A172 (cell line): Measurements from ENCODE around the gene GRIP2. TPM values are rescaled to one million over a fixed set of nuclear protein-coding genes. Genes with fewer than 3 reads are reported as not detected.
A peak's percentile ranks its signal among the peaks of the same experiment; 100 is the strongest.

Experiments used
- DNase-seq: peaks from one replicate; pipeline ENCODE4 v3.0.0-alpha.2; 2015; ENCODE audit warnings: low spot score
- total RNA-seq: library from RNA; depleted of rRNA; stranded (reverse); fragments of >200 nt; shearing (Covaris generic); gene quantifications from 2 replicates; pipeline ENCODE4 v1.2.3, GENCODE V29; 2014

GRIP2 gene
- total RNA-seq, 1 experiment from 2014 or later: not detected

DNA sequence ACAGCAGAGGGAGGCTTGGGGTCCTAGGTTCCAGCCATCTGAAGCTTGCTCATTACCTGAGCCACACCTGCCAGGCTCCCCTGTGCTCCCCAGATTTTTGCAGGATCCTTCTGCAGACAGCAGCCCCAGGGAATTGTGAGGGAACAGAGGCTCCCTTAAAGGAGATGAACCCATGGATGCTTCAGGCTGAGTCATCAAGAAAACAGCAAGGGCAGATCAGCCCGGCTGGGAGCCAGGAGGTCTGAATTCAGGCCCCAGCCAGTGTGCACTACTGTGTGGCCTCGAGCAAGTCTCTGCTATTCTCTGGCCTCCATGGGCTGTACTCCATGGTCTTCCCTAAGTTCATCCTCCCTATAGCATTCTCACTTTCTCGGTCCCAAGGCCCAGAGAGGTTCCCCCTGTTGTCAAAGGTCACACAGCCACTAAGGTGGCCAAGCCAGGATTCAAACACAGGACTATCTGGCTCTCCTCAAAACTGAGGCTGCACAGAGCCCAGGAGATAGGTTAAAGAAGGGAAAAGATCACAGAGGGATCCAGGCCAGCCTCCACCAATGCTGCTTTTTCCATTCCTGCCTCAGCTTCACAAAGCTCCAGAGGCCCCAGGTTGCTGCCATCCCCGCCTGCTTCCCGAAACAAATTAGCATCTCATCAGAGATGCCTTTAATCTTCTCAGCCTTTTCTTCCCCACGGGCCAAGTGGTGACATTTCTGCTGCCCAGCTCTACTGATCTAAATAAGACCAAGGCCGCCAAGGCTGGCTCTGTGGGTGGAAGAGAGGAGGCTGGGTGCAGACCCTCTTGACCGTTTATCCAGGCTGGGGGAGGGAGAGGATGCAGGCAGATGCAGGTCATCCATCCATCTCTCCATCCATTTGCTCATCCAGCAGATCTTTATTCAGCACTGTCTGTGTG, 21.2 kb upstream of the GRIP2 start:
- peak; percentile 40 for DNase-seq

DNA sequence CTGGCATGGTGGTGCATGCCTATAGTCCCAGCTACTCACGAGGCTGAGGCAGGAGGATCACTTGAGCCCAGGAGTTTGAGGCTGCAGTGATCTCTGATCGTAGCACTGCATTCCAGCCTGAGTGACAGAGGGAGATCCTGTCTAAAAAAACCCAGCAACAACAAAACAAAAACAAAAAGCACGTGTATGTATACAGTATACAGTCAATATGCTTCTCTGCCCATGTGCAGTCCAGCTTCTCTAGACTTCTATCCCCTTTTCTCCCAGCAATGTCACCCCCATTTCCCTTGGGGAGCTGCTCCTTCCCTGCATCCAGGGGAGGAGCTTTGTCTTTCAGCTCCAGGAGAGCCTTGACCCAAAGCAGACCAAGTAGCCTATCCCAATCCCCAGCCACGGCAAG, 20.0 kb upstream of the GRIP2 start:
- DNase-seq: no peak

DNA sequence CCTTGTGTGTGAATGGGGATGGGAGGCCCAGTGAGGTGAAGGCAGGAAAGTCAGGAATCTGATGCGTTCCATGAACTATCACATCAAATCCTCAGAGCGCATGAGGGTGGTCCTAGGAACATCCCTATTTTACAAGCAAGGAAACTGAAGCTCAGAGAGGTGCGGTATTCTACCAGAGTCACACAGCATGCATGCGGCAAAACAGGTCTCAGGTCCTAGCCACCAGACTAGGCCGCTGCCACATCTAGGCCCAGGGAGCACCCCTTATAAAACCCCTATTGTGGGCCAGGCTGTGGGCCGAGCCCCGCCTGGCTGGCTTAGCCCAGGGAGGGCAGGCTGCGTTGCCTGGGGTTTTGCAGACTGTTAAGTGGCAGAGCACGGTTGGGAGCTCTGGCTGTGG, 17.9 kb upstream of the GRIP2 start:
- DNase-seq: no peak

DNA sequence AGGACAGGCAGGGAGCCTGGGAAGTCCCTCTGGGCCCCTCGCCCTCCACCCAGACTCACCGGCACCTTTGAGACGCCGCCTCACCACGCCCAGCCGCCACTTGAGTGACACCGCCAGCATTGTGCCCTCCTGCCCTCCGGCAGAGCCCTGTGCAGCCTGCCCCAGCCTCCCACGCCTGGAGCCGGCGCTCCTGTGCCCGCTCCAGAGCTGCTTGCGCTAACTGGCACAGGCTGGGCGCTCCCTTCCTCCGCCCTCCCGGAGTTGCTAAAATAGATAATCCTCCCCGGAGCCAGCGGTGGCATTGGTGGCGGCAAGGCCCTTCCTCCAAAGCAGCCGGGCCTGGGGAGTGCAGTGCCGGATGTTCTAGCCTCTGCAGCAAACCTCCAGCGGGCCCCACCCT, 15.7 kb upstream of the GRIP2 start:
- DNase-seq: no peak

DNA sequence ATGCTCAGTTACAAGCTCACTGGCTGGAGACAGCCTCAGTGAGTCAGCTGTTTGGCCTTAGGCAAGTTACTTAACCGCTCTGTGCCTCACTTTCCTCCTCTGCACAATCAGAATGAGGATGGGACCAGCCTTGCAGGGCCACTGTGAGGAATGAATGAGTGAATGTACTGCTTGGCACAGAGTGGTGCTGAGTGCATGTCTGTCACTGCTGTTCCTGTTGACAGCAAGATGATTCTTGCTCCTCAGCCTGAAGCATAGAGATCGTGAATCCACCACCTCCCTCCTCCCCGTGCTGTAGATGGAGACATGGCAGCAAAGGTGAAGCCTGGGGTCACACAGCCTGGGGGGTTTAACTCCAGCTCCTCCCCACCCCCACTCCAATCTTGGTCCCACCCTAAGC, 14.6 kb upstream of the GRIP2 start:
- no peak for DNase-seq

DNA sequence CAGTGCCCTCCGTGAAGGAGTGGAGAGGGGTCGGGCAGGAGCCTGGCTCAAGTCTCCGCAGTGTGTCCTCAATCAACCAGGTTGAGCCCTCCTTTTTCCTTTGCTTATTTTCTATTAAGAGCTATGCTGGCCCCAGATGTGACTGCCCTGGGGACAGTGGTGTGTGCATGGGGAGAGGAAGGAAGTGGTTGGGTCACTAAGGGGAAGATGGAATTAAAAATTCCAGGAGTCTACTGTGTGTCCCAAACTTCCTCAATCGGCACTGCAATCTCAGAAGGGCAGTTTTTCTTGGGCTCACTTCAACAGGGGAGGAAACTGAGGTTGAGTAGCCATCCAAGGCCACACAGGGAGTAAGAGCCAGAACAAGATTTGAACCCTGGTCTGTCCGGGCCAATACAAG, 13.7 kb upstream of the GRIP2 start:
- no peak for DNase-seq

DNA sequence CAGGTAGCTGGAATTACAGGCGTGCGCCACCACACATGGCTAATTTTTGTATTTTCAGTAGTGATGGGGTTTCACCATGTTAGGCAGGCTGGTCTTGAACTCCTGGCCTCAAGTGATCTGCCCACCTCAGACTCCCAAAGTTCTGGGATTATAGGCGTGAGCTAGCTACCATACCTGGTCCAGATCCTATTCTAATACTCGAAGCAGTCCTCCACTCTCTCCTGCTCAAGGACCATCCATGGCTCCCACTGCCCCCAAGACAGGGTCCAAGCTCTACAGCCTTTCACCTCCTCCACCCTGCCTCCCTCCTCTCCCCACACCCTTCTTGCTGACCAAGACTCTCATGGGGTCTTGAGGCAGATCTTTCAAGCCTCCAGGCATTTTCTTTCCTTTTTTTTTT, 12.6 kb upstream of the GRIP2 start:
- no peak for DNase-seq

DNA sequence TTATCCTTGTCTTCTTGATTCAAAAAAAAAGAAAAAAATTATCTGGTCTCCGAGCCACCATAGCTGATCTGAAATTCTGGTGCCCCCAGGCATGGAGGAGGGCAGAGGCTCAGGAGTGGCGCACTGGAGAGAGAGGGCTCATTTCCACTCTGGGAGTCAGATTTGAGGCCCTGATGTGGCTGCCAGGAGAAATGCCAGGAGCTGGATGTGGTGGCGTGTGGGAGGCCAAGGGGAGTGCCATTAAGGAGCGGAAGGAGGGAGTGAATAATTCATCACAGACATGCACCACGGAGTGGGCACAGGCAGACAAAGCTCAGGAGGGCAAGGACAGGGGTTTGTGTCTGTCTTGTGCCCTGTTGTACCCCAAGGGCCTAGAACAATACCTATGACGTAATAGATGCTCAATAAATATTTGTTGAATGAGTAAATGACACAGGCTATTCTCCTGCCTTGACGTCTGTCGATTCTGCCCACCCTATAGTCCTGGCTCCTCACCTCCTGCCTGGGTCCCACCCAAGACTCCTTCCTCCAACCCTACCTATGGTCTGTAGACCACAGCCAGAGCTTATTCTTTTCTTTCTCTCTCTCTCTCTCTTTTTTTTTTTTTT, 12.0 kb upstream of the GRIP2 start:
- no peak for DNase-seq

DNA sequence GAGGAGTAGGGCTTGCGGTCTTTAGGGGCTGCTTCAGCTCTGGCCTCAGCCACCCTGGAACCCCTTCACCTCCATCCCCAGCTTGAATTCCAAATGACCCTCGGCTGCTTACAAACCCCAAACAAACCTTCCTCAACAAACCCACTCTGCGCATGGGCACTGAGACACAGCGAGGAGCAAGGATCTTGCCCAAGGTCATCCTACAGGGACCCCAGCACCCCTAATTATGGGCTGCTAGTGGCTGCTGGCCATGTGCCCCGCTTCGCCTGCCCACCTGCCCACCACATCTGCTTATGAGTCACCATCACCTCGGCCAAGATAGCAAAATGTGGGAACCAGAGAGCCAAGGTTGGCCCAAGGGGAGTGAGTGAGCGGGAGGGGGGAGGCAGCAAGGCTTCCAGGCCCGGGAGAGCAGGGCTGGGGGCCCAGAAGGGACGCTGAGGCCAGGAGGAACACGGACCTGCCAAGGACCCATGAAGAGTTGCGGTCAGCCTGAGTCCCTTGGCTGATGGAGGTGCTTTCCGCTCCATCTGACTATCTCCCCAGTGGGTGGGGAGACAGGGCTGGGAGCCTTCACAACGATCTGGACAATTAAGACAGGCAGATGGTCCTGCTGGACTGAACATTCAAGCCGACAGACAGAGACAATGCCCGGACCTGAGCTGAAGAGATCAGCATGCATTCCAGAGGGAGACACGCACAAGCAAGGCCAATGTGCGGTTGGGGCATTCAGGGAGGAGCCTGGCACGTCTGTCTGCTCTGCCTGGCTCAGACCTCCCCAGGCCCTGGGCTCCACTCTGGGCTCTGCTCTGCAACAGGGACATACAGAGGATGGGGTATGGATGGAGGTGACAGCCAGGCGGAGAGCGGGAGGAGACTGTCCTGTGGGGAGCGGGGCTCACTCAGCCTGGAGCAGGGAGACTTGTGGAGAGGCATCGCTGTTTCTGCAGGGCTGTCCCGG, 10.8 kb upstream of the GRIP2 start:
- no peak for DNase-seq

DNA sequence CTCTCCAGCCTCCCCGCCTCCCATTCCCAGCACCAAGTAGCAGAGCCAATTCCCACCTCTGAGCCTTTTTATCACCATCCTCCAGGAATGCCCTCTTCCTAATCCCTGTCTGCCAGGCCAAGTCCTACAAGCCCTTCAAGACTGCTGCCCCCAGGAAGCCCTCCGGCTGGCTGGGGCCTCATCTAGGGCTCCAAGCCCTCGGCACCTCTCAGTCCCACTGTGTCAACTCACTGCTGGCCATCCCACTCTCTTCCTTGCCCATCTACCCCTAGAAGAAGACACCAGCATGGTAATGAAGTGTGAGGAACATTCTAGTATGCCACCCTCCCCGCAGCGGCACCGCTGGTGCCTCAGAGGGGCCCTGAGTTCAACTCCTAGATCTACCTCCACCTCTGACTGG, 10.0 kb upstream of the GRIP2 start:
- no peak for DNase-seq

DNA sequence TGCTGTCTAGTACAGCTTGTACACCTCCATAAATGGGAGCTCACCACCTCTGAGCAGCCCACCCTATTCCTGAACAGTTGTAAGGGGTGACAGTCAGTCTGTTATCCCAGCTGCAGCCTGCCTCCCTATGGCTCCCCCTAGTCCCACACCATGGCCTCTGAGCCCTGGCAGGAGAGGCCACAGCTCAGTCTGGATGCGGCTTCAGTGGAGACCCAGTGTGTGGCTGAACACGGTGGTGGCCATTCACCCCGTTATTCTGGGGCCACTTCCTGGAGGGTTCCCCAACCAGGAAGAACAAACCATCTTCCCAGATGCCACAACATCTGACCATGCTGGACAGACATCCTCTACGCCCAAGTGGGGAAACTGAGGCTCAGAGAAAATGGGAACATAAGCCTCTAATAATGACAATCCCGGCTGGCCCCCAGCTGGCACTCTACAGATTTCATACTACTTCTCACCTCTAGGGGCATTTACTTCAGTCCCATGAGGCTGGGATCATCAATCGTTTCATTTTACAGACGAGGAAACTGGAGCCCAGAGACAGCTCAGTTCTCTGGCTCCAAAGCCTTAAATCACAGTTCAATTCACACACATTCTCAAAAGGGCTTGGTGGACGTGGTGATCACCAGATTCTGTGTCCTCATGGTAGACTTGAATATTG, 9.2 kb upstream of the GRIP2 start:
- no peak for DNase-seq

DNA sequence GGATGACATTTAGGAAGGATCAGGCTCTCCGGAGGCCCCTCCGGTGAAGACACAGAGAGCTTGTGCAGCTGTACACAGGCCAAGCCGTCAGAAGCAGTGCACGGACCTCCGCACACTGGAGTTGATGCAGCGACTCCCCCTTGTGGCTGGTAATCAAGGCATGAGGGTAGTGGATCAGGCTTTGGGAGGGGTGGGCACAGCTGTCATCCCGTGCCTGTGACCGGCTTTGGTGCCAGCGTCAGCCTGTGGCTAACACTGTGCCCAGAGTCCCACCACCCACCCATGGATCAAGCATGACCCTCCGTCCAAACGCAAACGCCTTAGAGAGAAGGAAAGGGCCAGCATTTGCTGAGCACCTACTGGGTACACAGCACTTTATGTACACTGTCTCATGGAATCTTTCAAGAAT, 8.2 kb upstream of the GRIP2 start:
- peak; percentile 59 for DNase-seq

DNA sequence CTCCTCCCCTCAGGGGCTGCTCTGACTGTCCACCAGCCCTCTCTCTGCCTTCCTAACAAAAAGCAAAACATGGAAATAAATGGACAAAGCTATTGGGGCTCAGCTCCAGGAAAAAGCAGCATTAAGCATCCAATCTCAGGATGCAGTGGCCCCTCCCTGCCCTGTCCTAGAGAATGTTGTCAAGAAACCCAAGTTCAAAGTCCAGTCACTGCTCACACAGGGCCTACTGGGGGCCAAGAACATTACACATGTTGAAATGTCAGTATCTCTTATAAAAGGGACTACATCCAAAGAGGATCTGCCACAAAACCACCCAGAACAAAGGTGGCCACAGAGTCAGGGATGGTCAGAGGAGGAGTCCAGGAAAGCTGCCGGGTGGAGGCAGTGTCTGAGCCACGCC, 7.6 kb upstream of the GRIP2 start:
- DNase-seq: no peak

DNA sequence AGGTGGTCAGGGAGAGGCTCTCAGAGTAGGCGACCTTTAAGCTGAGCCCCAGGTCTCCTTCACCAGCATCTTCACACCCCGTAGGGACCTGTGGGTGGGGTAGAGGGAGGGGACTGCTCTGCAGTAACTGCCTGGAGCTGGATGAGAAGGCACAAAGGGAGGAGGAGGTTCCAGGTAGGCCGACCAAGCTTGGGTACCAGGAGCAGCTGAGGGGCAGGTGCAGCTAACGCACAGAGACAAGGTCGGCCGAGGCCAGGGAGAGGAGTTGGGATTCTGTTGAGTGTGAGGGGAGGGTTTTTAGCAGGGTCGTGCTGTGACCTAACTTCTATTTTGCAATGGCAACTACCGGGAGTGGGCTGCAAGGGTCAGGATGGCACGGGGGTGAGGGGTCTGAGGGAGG, 5.9 kb upstream of the GRIP2 start:
- no peak for DNase-seq

DNA sequence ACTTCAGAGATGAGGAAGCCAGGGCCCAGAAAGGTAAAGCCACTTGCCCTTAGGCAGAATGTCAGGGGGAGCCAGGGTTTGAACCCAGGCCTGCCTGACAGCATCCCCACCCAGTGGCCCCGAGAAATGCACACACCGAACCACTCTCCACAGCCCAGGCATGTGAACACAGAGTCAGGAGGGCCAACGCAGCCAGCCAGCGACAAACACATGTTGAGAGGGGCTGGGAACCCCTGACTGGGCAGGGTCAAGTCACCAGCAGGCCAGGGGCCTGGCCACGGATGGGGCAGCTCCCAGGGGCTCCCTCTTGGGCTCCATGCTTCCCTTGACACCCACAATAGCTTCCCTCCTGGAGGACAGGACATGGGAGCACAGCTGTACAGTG, 5.1 kb upstream of the GRIP2 start:
- no peak for DNase-seq

DNA sequence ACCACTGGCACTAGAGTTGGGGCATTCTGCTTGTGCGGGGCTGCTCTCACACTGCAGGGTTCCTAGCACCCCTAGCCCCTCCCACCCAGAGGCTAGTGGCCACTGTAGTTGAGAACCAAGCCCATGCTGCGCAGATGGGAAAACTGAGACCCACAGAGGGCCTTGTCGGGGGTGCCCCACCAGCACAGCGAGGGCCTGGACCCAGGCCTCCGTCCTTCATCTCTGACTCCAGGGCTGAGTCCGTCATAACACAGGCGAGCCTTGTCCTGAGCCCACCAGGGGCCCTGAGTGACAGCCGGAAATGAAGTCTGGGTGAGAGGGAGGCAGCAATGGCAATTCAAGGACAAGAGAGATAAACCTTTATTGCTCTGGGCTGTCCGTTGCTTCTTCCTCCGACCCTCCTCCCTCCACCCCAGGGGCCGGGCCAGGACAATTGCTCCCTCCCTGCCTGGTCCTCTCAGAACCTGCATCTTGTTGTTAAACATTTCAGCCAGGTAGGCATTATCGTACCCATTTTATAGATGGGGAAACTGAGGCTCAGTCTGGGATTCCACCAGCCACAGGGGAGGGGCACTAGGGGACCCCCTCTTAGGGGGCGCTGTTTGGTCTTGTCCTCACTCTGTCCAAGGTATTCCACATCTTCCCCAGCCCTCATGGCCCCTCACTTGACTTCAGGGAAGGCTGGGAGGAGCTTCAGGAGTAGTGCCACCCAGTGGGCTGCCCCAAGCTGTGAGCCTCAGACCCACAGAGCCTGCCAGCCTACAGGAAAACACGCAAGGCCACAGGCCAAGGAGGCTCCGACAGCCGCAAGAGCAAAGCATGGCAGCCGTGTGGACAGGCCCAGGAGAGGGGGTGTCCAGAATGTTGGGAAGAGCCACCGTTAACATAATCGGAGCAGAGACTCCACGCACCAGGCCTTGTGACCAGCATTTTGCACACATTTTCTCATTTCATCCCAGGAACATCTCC, 4.4 kb upstream of the GRIP2 start:
- DNase-seq: no peak

DNA sequence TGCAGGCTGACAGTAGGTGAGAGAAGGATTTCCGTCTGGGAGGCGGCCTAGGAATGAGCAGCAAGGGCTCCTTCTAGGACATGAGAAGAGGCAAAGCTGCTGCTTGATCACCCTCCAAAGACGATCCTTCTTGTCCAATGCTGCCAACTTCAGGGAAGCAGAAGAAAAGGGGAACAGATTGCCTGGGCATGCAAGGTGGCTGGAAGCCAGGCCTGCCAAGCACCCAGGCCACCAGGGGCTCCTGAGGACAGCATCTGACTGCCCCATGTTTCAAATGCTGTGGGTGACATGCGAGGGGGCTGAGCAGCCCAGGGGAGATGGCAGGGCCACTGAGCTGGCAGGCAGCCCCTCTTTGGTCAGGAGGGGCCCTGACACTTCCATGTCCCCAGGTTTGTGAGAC, 3.3 kb upstream of the GRIP2 start:
- no peak for DNase-seq

DNA sequence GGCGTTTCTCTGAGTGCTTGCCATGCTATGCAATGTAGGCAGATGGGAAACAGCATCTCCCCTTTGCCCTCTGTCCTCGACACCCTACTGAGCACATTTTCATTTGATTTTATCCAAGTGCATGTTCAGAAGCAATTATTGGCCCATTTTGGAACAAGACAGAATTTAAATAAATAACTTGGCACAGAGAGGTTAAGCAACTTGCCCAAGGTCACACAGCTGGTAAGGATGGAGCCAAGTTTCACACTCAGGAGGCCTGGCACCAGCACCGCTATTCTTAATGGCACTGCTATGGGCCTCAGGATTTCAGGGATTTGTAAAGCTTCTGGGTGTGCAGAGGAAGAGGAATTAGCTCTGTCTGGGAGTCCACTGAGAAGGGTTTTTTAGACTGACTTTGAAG, 2.5 kb upstream of the GRIP2 start:
- DNase-seq: no peak

DNA sequence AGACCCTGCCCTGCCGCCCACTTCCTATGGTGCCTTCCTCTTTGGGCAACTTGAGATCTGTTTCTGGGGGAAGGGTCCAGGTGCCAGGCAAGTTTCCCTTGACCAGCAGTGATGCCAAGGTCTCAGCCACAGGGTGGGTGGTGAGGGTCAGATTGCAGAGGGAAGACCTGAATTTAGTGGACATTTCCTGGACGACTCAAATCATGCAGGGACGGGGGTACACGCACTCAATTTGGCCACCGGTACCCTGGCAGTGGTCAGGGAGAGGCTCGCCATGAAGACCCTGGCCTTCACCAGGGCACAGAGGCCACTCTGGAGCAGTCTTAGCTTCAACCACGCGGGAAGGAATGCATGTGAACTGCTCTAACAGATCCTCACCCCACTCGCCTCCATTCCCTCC, 1.5 kb upstream of the GRIP2 start:
- no peak for DNase-seq

DNA sequence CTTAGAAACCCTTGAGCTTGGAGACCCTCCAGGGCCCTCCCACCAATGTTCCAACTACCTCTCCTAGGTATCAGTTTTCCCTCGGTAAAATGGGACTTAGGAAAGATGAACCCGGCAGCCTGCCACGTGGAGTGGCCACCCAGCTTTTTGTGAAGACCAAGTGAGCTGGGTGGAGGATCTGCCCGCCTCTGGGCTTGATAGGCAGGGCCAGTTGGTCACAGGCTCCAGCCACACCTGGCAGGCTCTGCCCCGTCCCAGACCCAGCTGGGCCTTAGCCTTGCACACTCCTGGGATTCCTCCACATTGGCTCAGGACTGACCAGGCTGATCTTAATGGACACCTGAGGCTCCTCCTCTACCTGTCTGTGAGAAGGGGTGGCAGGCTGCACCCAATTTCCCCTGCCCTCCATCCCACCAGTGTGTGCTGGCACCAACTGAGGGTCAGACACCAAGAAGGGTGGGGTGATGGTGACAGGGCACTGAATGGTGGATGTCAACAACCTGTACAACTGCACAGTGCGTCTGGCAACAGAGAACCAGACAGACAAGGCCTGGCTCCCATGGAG, 761 bp upstream of the GRIP2 start:
- DNase-seq: no peak
